Activated T-helper 1 cell treated with anti-CD3 and anti-CD28 coated beads, Interleukin-12 subunit alpha, Interleukin-12 subunit beta, Interleukin-2, Interleukin-4 antibody, amounts not matched to agents 30 ng/mL and 10 ng/mL and 1 ng/mL, durations not matched to agents 14 hours and 24 hours and 36 hours (primary cell): ENCODE results near the gene APPL2. TPM values are rescaled to one million over a fixed set of nuclear protein-coding genes. Genes with fewer than 3 reads are reported as not detected.

Experiments
- DNase-seq: peaks from one replicate; pipeline ENCODE4 v3.0.0; 2021; ENCODE audit warnings: low spot score
- H3K27ac Mint-ChIP-seq: one replicate; pipeline ENCODE4 v1.8.0; 2021; ENCODE audit warnings: mild to moderate bottlenecking, mixed read lengths
- H3K27me3 Mint-ChIP-seq: one replicate; pipeline ENCODE4 v1.8.0; 2022; ENCODE audit warnings: mild to moderate bottlenecking, moderate library complexity, mixed read lengths; ENCODE audit not compliant: insufficient read depth
- H3K36me3 Mint-ChIP-seq: one replicate; pipeline ENCODE4 v1.8.0; 2021; ENCODE audit warnings: low read depth, mixed read lengths
- H3K4me1 Mint-ChIP-seq: one replicate; pipeline ENCODE4 v1.8.0; 2021; ENCODE audit warnings: low read depth, mixed read lengths
- H3K4me3 Mint-ChIP-seq: one replicate; pipeline ENCODE4 v1.8.0; 2021; ENCODE audit warnings: mild to moderate bottlenecking, moderate library complexity, mixed read lengths
- H3K9me3 Mint-ChIP-seq: one replicate; pipeline ENCODE4 v1.8.0; 2021; ENCODE audit warnings: mixed read lengths
- intact Hi-C: fragments of 100-400 bp; cut with micrococcal nuclease; formaldehyde crosslinking; loops from one replicate; pipeline ENCODE4 v1.15.1; 2024
- total RNA-seq: library from RNA; stranded (reverse); gene quantifications from 2 replicates; pipeline ENCODE4 v1.2.3, GENCODE V29; 2022

APPL2 gene
- 22.9 and 27.8 TPM in 2 replicates for total RNA-seq

- no peaks in the 10 kb centered on the region for H3K9me3 Mint-ChIP-seq
- peaks cover 3% of the 10 kb centered on the region for H3K27me3 Mint-ChIP-seq
- H3K36me3 Mint-ChIP-seq, result peaks cover 11% of the 10 kb centered on the region
- peak within 1 kb of the TSS; percentile 77 for H3K27ac Mint-ChIP-seq
- intact Hi-C loops, result loop anchor here (1.0 to 5.0 kb wide), 8 partner anchors 8 to 1121 kb away; partner anchors contain the start of genes C12orf75, POLR3B, TCP11L2 and TXNRD1
- peak; percentile 71 for DNase-seq
- peaks cover 32% of the 10 kb centered on the region for H3K4me1 Mint-ChIP-seq
- H3K4me3 Mint-ChIP-seq, result peak within 1 kb of the TSS; percentile 91
Measured at GRCh38 chr12:105235732-105236476, at the start of gene APPL2. TSS of gene APPL2 (minus strand) at chr12:105236174. CDS start at chr12:105236012, 162 bp downstream.

- Mint-ChIP-seq H3K4me1 (no peaks in the 10 kb centered on the region), H3K27me3 (peaks cover 19% of the 10 kb centered on the region), H3K4me3 (no peak overlapping the region), H3K27ac (no peak overlapping the region), H3K36me3 (no peaks in the 10 kb centered on the region), H3K9me3 (no peaks in the 10 kb centered on the region)
- intact Hi-C loops, result no loop called here
- DNase-seq, result no peak
Measured at GRCh38 chr12:105285378-105285777, 49.4 kb upstream of the APPL2 start.

GRCh38 chr12:105281694-105282049 is 45.7 kb upstream of the APPL2 start:
- Mint-ChIP-seq H3K4me3 (no peak overlapping the region), H3K36me3 (no peaks in the 10 kb centered on the region), H3K27ac (no peak overlapping the region), H3K4me1 (no peaks in the 10 kb centered on the region), H3K9me3 (no peaks in the 10 kb centered on the region), H3K27me3 (peaks cover 21% of the 10 kb centered on the region)
- DNase-seq, result no peak
- intact Hi-C loops, result no loop called here

GRCh38 chr12:105280966-105281693 is 45.2 kb upstream of the APPL2 start:
- Mint-ChIP-seq H3K4me1 (no peaks in the 10 kb centered on the region), H3K36me3 (no peaks in the 10 kb centered on the region), H3K9me3 (no peaks in the 10 kb centered on the region), H3K27ac (no peak overlapping the region), H3K4me3 (no peak overlapping the region), H3K27me3 (peaks cover 21% of the 10 kb centered on the region)
- no peak for DNase-seq
- intact Hi-C loops, result no loop called here

GRCh38 chr12:105279460-105280056 is 43.6 kb upstream of the APPL2 start:
- intact Hi-C loops, result loop anchor here (1.0 kb wide), 2 partner anchors 51 to 104 kb away; partner anchors contain the start of gene C12orf75

GRCh38 chr12:105278043-105278697 is 42.2 kb upstream of the APPL2 start:
- H3K27me3 Mint-ChIP-seq, result peaks cover 4% of the 10 kb centered on the region
- no peak for DNase-seq
- H3K36me3 Mint-ChIP-seq, result no peaks in the 10 kb centered on the region
- H3K4me3 Mint-ChIP-seq, result no peak overlapping the region
- H3K27ac Mint-ChIP-seq, result no peak overlapping the region
- H3K9me3 Mint-ChIP-seq, result no peaks in the 10 kb centered on the region
- no peaks in the 10 kb centered on the region for H3K4me1 Mint-ChIP-seq
- intact Hi-C loops, result no loop called here

More at GRCh38 chr12:105279460-105280056, 43.6 kb upstream of the APPL2 start:
- Mint-ChIP-seq H3K9me3 (no peaks in the 10 kb centered on the region), H3K4me3 (no peak overlapping the region), H3K4me1 (no peaks in the 10 kb centered on the region), H3K27ac (no peak overlapping the region), H3K27me3 (peaks cover 15% of the 10 kb centered on the region), H3K36me3 (no peaks in the 10 kb centered on the region)
- peak; percentile 21 for DNase-seq

- Mint-ChIP-seq H3K27ac (no peak overlapping the region), H3K27me3 (peaks cover 9% of the 10 kb centered on the region), H3K4me3 (no peak overlapping the region), H3K9me3 (no peaks in the 10 kb centered on the region), H3K4me1 (no peaks in the 10 kb centered on the region), H3K36me3 (no peaks in the 10 kb centered on the region)
- DNase-seq, result no peak
- intact Hi-C loops, result loop anchor here (2.0 kb wide), 1 partner anchor 39 kb away; the partner anchor contains the start of gene APPL2
Measured at GRCh38 chr12:105275997-105276733, 40.2 kb upstream of the APPL2 start.

GRCh38 chr12:105274571-105274970 is 38.6 kb upstream of the APPL2 start:
- no peak for DNase-seq
- peaks cover 6% of the 10 kb centered on the region for H3K27me3 Mint-ChIP-seq
- no peaks in the 10 kb centered on the region for H3K4me1 Mint-ChIP-seq
- no peak overlapping the region for H3K4me3 Mint-ChIP-seq
- H3K9me3 Mint-ChIP-seq, result no peaks in the 10 kb centered on the region
- H3K27ac Mint-ChIP-seq, result no peak overlapping the region
- no peaks in the 10 kb centered on the region for H3K36me3 Mint-ChIP-seq
- intact Hi-C loops, result no loop called here

GRCh38 chr12:105273601-105274000 is 37.6 kb upstream of the APPL2 start:
- Mint-ChIP-seq H3K27ac (no peak overlapping the region), H3K4me3 (no peak overlapping the region)
- DNase-seq, result no peak

GRCh38 chr12:105272814-105273416 is 36.9 kb upstream of the APPL2 start:
- Mint-ChIP-seq H3K4me1 (no peaks in the 10 kb centered on the region), H3K27me3 (peaks cover 10% of the 10 kb centered on the region), H3K27ac (no peak overlapping the region), H3K4me3 (no peak overlapping the region), H3K9me3 (no peaks in the 10 kb centered on the region), H3K36me3 (no peaks in the 10 kb centered on the region)
- intact Hi-C loops, result no loop called here
- DNase-seq, result no peak

More at GRCh38 chr12:105273601-105274000, 37.6 kb upstream of the APPL2 start:
- intact Hi-C loops, result no loop called here
- H3K4me1 Mint-ChIP-seq, result no peaks in the 10 kb centered on the region
- H3K36me3 Mint-ChIP-seq, result no peaks in the 10 kb centered on the region
- H3K9me3 Mint-ChIP-seq, result no peaks in the 10 kb centered on the region
- peaks cover 6% of the 10 kb centered on the region for H3K27me3 Mint-ChIP-seq

- H3K9me3 Mint-ChIP-seq, result no peaks in the 10 kb centered on the region
- no peak overlapping the region for H3K27ac Mint-ChIP-seq
- DNase-seq, result no peak
- peaks cover 10% of the 10 kb centered on the region for H3K27me3 Mint-ChIP-seq
- H3K36me3 Mint-ChIP-seq, result no peaks in the 10 kb centered on the region
- H3K4me3 Mint-ChIP-seq, result no peak overlapping the region
- no peaks in the 10 kb centered on the region for H3K4me1 Mint-ChIP-seq
- intact Hi-C loops, result no loop called here
Measured at GRCh38 chr12:105272152-105272551, 36.2 kb upstream of the APPL2 start.

- intact Hi-C loops, result no loop called here
- Mint-ChIP-seq H3K4me3 (no peak overlapping the region), H3K9me3 (no peaks in the 10 kb centered on the region), H3K27me3 (peaks cover 10% of the 10 kb centered on the region), H3K36me3 (no peaks in the 10 kb centered on the region), H3K4me1 (no peaks in the 10 kb centered on the region), H3K27ac (no peak overlapping the region)
- DNase-seq, result no peak
Measured at GRCh38 chr12:105271364-105271763, 35.4 kb upstream of the APPL2 start.
